Stimulated activated CD8-positive, alpha-beta memory T cell treated with anti-CD3 and anti-CD28 coated beads, Interleukin-4, amount 100 ng/mL, for 4 hours (primary cell): Measurements from ENCODE around the gene GALNS.

Experiments used
- DNase-seq, 2 donors: peaks; one replicate each; pipeline ENCODE4 v3.0.0-alpha.2; 2020; ENCODE audit warnings: low read depth in 2 of 2, low spot score in 1 of 2

The GALNS gene

GRCh38 chr16:88859381-88860091 lies 2.8 kb upstream of the GALNS start:
- no peak for DNase-seq

DNA sequence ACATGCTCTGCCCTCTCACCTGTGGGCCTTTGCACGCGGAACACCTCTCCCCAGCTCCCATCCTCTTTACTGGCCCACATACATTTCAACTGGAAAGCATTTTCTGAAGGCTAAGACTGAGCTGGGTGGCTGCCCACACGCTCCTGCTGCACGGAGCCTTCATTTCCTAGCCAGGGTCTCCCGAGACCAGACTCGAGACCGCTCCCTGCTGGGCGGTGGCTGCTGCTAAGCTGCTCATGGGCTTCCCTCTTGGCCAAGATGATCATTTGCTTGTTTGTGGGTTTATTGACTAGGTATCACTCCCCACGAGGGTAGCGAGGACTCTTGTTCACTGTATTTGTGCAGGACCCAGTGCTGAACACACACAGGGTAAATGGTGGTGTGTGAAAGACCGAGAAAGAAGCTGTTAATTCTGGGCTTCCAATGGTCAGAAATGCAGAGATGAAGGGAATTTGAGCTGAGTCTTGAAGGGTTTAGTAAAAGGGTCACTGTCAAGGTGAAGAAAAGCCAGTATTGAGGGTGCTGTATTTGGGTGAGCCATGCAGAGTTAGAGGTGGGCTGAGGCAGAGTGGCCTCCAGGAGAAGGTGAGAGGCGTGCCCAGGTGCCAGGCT lies 1.1 kb upstream of the GALNS start:
- peak; percentile 38 to 55 for DNase-seq

DNA sequence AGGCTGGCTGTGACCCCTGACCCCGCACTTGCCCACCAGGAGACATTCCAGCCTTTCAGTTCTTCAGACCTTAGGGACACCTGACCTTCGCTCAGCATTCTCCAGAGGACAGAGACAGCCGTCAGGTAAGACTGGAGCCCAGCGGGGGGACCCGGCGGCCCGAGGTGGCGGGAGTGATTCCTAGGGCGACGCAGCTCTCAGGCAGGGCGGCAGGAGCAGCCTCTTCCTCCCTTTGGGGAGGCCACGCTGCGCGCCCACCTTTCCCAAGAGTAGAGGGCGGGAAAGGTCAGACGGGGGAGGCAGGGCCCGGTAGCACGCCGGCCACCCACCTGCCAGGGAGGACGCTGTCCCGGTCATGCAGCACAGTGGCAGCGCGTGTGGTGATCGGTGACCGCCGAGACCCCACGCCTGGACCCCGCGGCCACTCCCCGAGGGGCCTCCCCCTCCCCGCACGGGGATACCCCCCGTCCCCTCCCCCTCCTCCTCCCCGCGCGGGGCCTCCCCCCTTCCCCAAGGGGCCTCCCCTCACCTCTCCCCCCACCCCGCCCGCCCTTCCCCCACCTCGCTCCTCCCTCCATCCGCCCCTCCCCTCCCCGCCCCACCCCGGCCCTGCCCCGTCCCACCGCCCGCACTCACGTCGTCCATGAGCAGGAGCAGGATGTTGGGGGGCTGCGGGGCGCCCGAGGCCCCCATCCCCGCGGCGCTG lies 472 bp downstream of the GALNS start:
- DNase-seq: no peak

GRCh38 chr16:88855736-88856121 lies 1.0 kb downstream of the GALNS start:
- no peak for DNase-seq

DNA sequence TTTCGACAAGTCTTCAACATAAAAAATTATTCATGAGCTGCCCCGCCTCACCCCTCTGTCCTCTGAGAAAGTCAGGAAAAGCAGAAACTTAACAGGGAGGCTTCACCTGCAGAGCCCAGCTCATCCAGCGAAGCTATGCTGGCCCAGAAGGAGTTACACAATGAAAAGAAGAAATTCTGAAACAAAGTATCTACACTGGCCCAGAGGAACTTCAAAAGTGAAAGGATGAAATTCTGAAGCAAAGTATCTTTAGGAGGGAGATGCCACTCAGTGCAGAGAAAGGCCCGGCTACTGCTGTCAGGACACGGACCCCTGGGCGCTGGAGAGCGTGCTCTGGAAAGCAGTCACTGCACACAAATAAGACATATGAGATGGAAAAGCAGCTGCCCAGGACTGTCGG lies 1.6 kb downstream of the GALNS start:
- no peak for DNase-seq

- no peak for DNase-seq
Measured at GRCh38 chr16:88854306-88855111, 2.2 kb downstream of the GALNS start.

DNA sequence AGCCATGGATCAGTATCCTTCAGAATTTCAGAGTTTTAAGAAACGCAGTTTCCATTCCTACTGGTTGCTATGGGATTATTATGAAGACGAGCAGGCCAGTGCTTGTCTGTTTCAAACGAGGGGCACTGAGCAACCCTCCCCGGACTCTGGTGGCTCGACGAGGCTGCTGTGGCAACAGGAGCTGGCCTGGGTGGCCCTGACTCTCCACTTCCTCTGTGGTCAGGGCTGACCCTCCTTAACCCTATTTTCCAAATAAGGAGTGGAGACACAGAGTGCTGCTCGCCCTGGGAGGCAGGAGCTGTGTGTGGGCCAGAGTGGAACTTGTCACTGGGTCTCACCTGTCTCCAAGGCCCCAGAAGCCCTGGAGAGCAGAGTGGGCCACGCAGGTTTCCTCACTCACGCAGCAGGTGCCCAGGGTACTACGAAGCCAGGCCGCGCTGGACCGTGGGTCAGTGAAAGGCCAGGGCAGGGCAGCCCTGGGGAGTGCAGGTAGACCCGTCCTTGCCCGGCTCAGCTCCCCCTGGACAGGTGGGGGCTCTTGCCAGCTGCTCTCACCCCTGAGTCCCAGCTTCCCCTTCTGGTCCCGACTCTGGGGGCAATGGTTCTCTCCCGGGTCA lies 3.3 kb downstream of the GALNS start:
- DNase-seq: no peak

- no peak for DNase-seq
Measured at GRCh38 chr16:88851616-88852015, 5.1 kb downstream of the GALNS start.

DNA sequence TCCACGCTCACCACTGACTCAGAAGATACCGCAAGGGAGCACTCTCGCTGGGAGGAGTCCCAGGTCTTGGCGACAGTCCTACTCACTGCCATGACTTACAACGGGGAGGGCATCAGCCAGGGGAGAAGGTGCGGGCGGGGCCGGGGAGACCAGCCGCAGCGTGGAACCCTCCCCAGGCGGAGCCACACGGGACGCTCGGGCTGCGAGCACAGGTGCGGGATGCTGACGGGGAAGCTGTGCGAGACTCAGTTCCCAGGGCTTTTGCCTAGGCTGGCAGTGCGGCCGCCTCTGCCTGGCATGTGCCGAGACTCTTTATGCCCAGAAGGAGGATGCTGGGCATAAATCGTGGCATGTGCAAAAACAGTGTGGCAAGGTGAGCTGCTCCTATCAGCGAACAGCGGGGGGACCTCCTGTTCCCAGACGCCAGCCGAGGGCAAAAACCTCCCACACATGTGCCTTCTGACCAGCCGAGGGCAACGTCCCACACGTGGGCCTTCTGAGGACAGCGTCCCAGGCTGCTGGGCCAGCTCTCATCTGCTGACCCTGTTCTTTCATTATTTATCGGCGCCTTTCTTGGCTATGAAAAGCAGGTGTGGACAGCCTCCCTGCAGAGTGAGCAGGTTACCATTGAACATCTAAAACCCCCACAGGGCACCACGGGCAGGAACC lies 6.1 kb downstream of the GALNS start:
- no peak for DNase-seq

- DNase-seq: no peak
Measured at GRCh38 chr16:88848557-88848956, 8.2 kb downstream of the GALNS start.

GRCh38 chr16:88847654-88848053 lies 9.1 kb downstream of the GALNS start:
- no peak for DNase-seq

DNA sequence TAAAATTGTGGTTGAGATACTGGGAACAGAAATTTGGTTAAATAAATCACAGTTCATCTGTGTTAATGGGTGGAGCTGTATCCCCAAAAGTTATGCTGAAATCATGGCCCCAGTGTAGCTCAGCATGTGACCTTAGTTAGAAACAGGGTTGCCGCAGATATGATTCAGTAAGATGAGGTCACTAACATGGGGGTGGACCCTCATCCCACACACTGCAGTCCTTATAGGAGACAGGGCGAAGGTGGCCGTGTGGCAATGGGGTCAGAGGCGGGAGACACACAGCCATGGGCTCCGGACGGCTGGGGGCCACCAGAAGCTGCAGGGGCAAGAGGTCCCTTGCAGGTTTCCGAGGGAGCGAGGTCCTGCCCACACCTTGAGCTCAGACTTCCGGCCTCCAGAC lies 10.7 kb downstream of the GALNS start:
- no peak for DNase-seq

GRCh38 chr16:88844419-88845036 lies 12.2 kb downstream of the GALNS start:
- no peak for DNase-seq

DNA sequence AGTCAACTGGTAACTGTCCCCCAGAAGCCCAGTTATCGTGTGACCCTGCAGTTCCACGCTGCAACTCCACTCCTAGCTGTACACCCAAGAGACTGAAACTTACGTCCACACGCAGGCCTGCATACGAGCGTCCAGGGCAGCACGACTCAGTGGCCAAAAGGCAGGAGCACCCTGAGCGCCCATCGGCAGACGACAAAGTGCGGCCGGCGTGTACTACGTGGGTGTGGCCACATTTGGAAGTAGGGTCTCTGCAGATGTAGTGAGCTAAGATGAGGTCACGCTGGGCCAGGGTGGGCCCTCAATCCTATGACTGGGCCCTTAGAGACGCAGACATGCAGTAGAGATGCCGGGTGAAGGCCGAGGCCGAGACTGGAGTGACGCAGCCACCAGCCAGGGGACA lies 13.5 kb downstream of the GALNS start:
- no peak for DNase-seq

GRCh38 chr16:88842806-88843205 lies 13.9 kb downstream of the GALNS start:
- no peak for DNase-seq

- no peak for DNase-seq
Measured at GRCh38 chr16:88842308-88842756, 14.4 kb downstream of the GALNS start.

DNA sequence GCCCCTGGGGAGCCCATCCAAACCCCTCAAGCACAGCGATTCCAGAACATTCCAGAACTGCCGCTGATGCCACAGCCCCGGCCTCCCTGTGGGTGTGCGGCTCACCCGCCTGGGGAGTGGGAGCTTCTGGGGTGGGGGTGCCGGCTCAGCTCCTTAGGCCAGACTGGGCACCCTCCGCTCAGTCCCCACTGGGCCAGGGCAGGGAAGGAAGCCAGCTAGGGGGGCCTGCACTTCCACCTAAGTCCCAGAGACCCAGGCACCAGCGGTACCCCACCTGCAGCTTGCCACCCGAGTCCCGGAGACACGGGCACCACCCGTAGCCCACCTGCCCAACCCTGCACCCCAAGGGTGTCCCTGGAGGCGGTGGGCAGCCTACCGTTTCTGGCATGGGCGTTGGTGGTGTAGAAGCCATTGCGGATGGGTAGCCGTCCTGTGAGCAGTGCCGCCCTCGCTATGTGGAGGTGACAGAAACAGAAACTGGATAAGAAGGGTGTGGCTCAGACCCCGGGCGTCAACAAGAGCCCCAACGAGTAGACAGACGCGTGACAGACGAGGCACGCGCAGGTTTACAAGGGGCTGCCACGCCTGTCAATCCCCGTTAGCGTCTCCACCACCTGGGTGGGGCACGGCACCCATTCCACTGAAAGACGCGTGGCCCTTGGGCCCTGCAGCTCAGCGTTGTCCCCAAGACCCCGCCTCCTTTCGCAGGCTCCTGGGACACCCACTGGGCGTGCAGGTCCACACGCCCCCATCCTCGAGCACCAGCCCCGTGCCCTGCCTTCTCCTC lies 15.0 kb downstream of the GALNS start:
- no peak for DNase-seq

- no peak for DNase-seq
Measured at GRCh38 chr16:88840600-88841215, 16.0 kb downstream of the GALNS start.
